SK-N-SH (cell line): ENCODE data around the gene OR2T12. TPM values are rescaled to one million over a fixed set of nuclear protein-coding genes. Genes with fewer than 3 reads are reported as not detected.
"Not testable (repeated sequence)": the region's sequence is repeated elsewhere in the genome, so short reads cannot be mapped to it uniquely, and the experiment has no call there.

Source experiments
- CTCF ChIA-PET: fragments of 300-600, 350-600 bp; formaldehyde crosslinking; extraction: SDS; loops from one replicate; lab custom pipeline; 2021; lab: Yijun Ruan, JAX
- POLR2A ChIA-PET: fragments of 350-600 bp; sonication (Branson Sonifier 250); formaldehyde crosslinking; extraction: SDS; loops from one replicate; lab custom pipeline; 2020; ENCODE audit warnings: antibody characterized with exemption, inconsistent platforms; lab: Yijun Ruan, JAX
- DNase-seq: peaks from one replicate; pipeline ENCODE4 v3.0.0; 2012
- H2AFZ ChIP-seq: fragments of 200-600 bp; sonication (generic); 2 replicates; pipeline ENCODE4 v1.8.1; 2016; ENCODE audit warnings: antibody characterized with exemption, mild to moderate bottlenecking, low read depth
- H3F3A ChIP-seq: fragments of 200-600 bp; sonication (generic); replicated peaks from 2 replicates; pipeline ENCODE3; 2016; ENCODE audit warnings: antibody characterized with exemption, mild to moderate bottlenecking; ENCODE audit not compliant: insufficient read depth
- H3K27ac ChIP-seq, 2 experiments: fragments of 200-500 bp in 1 of 2; fragments of 200-600 bp in 1 of 2; sonication (Bioruptor generic) in 1 of 2; sonication (generic), shearing (Covaris generic) in 1 of 2; 2 replicates each; pipeline versions ENCODE4 v1.5.1 to v1.6.1; 2014 to 2016; ENCODE audit warnings: low read depth in 2 of 2, inconsistent platforms in 1 of 2, low read length in 1 of 2, mild to moderate bottlenecking in 1 of 2, mixed read lengths in 1 of 2
- H3K27me3 ChIP-seq: fragments of 200-600 bp; sonication (generic), shearing (Covaris generic); 2 replicates; pipeline ENCODE4 v1.6.1; 2016; ENCODE audit warnings: mixed run types; ENCODE audit not compliant: insufficient read depth
- H3K36me3 ChIP-seq, 2 experiments: fragments of 200-500 bp in 1 of 2; fragments of 200-600 bp in 1 of 2; sonication (Bioruptor generic) in 1 of 2; sonication (generic) in 1 of 2; replicated peaks in 1 of 2; 2 replicates each; pipeline versions ENCODE3 to v1.5.1; 2014 to 2016; ENCODE audit warnings: low read length in 1 of 2, mild to moderate bottlenecking in 1 of 2; ENCODE audit not compliant: insufficient read depth in 2 of 2, control insufficient read depth in 1 of 2
- H3K4me1 ChIP-seq, 2 experiments: fragments of 200-500 bp in 1 of 2; fragments of 200-600 bp in 1 of 2; sonication (Bioruptor generic) in 1 of 2; sonication (generic), shearing (Covaris generic) in 1 of 2; 2 replicates each; pipeline versions ENCODE4 v1.5.1 to v1.6.1; 2014 to 2016; ENCODE audit warnings: low read depth in 1 of 2, low read length in 1 of 2, mixed run types in 1 of 2; ENCODE audit not compliant: insufficient read depth in 2 of 2, control insufficient read depth in 1 of 2
- H3K4me2 ChIP-seq: fragments of 200-600 bp; sonication (generic), shearing (Covaris generic); 2 replicates; pipeline ENCODE4 v1.6.1; 2017; ENCODE audit warnings: mixed run types
- H3K4me3 ChIP-seq, 2 experiments: fragments of 200-500 bp in 1 of 2; fragments of 200-600 bp in 1 of 2; sonication (Bioruptor generic) in 1 of 2; sonication (generic), shearing (Covaris generic) in 1 of 2; 2 replicates each; pipeline versions ENCODE4 v1.5.1 to v1.8.1; 2014 to 2016; ENCODE audit warnings: low read depth in 2 of 2, inconsistent platforms in 1 of 2, low read length in 1 of 2, mild to moderate bottlenecking in 1 of 2, mixed read lengths in 1 of 2, moderate library complexity in 1 of 2
- H3K79me2 ChIP-seq: fragments of 200-600 bp; sonication (generic); 2 replicates; pipeline ENCODE4 v1.8.1; 2017; ENCODE audit warnings: mild to moderate bottlenecking; ENCODE audit not compliant: insufficient read depth
- H3K9ac ChIP-seq: fragments of 200-600 bp; sonication (generic); 2 replicates; pipeline ENCODE4 v1.6.1; 2017; ENCODE audit warnings: mixed run types
- H3K9me2 ChIP-seq: fragments of 200-600 bp; sonication (generic); 2 replicates; pipeline ENCODE4 v1.6.1; 2017; ENCODE audit warnings: mixed run types
- H3K9me3 ChIP-seq: fragments of 200-600 bp; sonication (generic); 2 replicates; pipeline ENCODE4 v1.6.1; 2017; ENCODE audit warnings: mixed run types, mild to moderate bottlenecking, moderate library complexity
- H4K20me1 ChIP-seq: fragments of 200-600 bp; sonication (generic); 2 replicates; pipeline ENCODE4 v1.6.1; 2017; ENCODE audit warnings: mild to moderate bottlenecking, mixed run types; ENCODE audit not compliant: insufficient read depth
- CHD2 ChIP-seq: fragments of 150-350 bp; IDR thresholded peaks from 2 replicates; pipeline ENCODE4 v1.6.1; 2018; ENCODE audit warnings: low read length; ENCODE audit not compliant: partially characterized antibody
- EZH2phosphoT487 ChIP-seq: fragments of 200-600 bp; sonication (generic); IDR thresholded peaks from 2 replicates; pipeline ENCODE4 v1.6.1; 2017; ENCODE audit warnings: low read depth, mixed run types, mild to moderate bottlenecking, antibody characterized with exemption, moderate library complexity, borderline replicate concordance
- FOXM1 ChIP-seq: IDR thresholded peaks from 2 replicates; pipeline ENCODE4 v1.4.0; 2012; ENCODE audit warnings: low read depth, mild to moderate bottlenecking
- GATA2 ChIP-seq: sonication (generic); formaldehyde crosslinking; IDR thresholded peaks from 2 replicates; pipeline ENCODE4 v1.5.0; 2020; ENCODE audit warnings: mild to moderate bottlenecking, missing genetic modification reagents
- POLR2AphosphoS5 ChIP-seq: IDR thresholded peaks from 2 replicates; pipeline ENCODE4 v1.6.1; 2012; ENCODE audit warnings: low read depth, low read length
- RAD21 ChIP-seq: IDR thresholded peaks from 2 replicates; pipeline ENCODE4 v1.6.1; 2012; ENCODE audit warnings: mild to moderate bottlenecking, low read length
- RCOR1 ChIP-seq: fragments of 150-350 bp; IDR thresholded peaks from 2 replicates; pipeline ENCODE4 v1.6.1; 2017; ENCODE audit warnings: antibody characterized with exemption, low read length
- TCF12 ChIP-seq: IDR thresholded peaks from 2 replicates; pipeline ENCODE4 v1.4.0; 2012
- TEAD4 ChIP-seq: IDR thresholded peaks from 2 replicates; pipeline ENCODE4 v1.4.0; 2012; ENCODE audit warnings: mild to moderate bottlenecking, borderline replicate concordance; ENCODE audit not compliant: insufficient read depth
- YY1 ChIP-seq: IDR thresholded peaks from 2 replicates; pipeline ENCODE4 v1.4.0; 2012; ENCODE audit warnings: low read depth, mild to moderate bottlenecking
- WGBS: methylation state at CpG from one replicate; pipeline ENCODE4 v1.1.6; 2017; ENCODE audit warnings: low lambda C conversion rate; 5-methylcytosine and 5-hydroxymethylcytosine counted together
- polyA plus RNA-seq, 3 experiments: library from polyadenylated mRNA; depleted of rRNA; stranded (reverse); fragments of >200 nt; gene quantifications; 2 replicates each; pipeline ENCODE4 v1.2.3, GENCODE V29; 2012
- TF ChIP-seq, protein P1 (sequence below): fragments of 150-350 bp; IDR thresholded peaks from 2 replicates; pipeline ENCODE4 v1.6.1; 2017; ENCODE audit warnings: antibody characterized with exemption, low read length, low read depth, borderline replicate concordance
- TF ChIP-seq, protein P2 (sequence below): IDR thresholded peaks from 2 replicates; pipeline ENCODE4 v1.6.1; 2012; ENCODE audit warnings: mild to moderate bottlenecking, low read depth, low read length, moderate library complexity

Gene OR2T12
- polyA plus RNA-seq, 1 of the 3 experiments (the other 2 are of a cell fraction) = not detected

- DNase-seq = no peak
- no peak for TF ChIP-seq YY1
- no peak for TF ChIP-seq GATA2
- TF ChIP-seq, protein P1, sequence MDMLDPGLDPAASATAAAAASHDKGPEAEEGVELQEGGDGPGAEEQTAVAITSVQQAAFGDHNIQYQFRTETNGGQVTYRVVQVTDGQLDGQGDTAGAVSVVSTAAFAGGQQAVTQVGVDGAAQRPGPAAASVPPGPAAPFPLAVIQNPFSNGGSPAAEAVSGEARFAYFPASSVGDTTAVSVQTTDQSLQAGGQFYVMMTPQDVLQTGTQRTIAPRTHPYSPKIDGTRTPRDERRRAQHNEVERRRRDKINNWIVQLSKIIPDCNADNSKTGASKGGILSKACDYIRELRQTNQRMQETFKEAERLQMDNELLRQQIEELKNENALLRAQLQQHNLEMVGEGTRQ = no peak
- no peak for TF ChIP-seq FOXM1
- no peak for TF ChIP-seq RAD21
- no peak for TF ChIP-seq EZH2phosphoT487
- TF ChIP-seq POLR2AphosphoS5 = no peak
- no peak for TF ChIP-seq RCOR1
- no peak for TF ChIP-seq TEAD4
- TF ChIP-seq CHD2 = no peak
- TF ChIP-seq, protein P2, sequence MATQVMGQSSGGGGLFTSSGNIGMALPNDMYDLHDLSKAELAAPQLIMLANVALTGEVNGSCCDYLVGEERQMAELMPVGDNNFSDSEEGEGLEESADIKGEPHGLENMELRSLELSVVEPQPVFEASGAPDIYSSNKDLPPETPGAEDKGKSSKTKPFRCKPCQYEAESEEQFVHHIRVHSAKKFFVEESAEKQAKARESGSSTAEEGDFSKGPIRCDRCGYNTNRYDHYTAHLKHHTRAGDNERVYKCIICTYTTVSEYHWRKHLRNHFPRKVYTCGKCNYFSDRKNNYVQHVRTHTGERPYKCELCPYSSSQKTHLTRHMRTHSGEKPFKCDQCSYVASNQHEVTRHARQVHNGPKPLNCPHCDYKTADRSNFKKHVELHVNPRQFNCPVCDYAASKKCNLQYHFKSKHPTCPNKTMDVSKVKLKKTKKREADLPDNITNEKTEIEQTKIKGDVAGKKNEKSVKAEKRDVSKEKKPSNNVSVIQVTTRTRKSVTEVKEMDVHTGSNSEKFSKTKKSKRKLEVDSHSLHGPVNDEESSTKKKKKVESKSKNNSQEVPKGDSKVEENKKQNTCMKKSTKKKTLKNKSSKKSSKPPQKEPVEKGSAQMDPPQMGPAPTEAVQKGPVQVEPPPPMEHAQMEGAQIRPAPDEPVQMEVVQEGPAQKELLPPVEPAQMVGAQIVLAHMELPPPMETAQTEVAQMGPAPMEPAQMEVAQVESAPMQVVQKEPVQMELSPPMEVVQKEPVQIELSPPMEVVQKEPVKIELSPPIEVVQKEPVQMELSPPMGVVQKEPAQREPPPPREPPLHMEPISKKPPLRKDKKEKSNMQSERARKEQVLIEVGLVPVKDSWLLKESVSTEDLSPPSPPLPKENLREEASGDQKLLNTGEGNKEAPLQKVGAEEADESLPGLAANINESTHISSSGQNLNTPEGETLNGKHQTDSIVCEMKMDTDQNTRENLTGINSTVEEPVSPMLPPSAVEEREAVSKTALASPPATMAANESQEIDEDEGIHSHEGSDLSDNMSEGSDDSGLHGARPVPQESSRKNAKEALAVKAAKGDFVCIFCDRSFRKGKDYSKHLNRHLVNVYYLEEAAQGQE = no peak
- no peak for TF ChIP-seq TCF12
- Histone ChIP-seq H3K36me3 (no peaks in the 10 kb centered on the region), H3K4me1 (no peaks in the 10 kb centered on the region), H3K4me3 (no peak overlapping the region), H3K9me3 (peaks cover 5% of the 10 kb centered on the region), H3K9ac (no peak overlapping the region), H4K20me1 (no peaks in the 10 kb centered on the region), H3F3A (peaks cover 4% of the 10 kb centered on the region), H3K9me2 (0 out of 2 replicates have a peak, but pooled peaks cover 3% of the 10 kb centered on the region), H2AFZ (no peak overlapping the region), H3K27me3 (no peaks in the 10 kb centered on the region), H3K27ac (no peak overlapping the region), H3K4me2 (no peak overlapping the region), H3K79me2 (no peaks in the 10 kb centered on the region)
- WGBS = 17% methylated on average over 4 of the region's 4 CpGs
- CTCF ChIA-PET = no interaction called here
- POLR2A ChIA-PET = no interaction called here
Measured at GRCh38 chr1:248268178-248268577, 35.0 kb downstream of the OR2T12 start.

- H3F3A ChIP-seq, CTCF ChIA-PET, H3K9ac ChIP-seq, H3K9me3 ChIP-seq, H4K20me1 ChIP-seq, DNase-seq, H3K4me2 ChIP-seq, H3K79me2 ChIP-seq, H3K4me3 ChIP-seq, H2AFZ ChIP-seq, H3K27me3 ChIP-seq, POLR2A ChIA-PET, H3K36me3 ChIP-seq, H3K4me1 ChIP-seq, H3K9me2 ChIP-seq, H3K27ac ChIP-seq: not testable (repeated sequence)
- 0% methylated on average over 1 of the region's 1 CpG for WGBS
Measured at GRCh38 chr1:248259309-248259708, 43.9 kb downstream of the OR2T12 start.
